Fibroblast of lung (primary cell): Measurements from ENCODE around the gene DOC2A. TPM values are rescaled to one million over a fixed set of nuclear protein-coding genes. Genes with fewer than 3 reads are reported as not detected.

Experiments used
- DNase-seq, 2 donors: peaks; one replicate each; pipeline versions ENCODE4 v3.0.0 to v3.0.0-alpha.2; 2010; ENCODE audit warnings: low read depth in 2 of 2
- H2AFZ ChIP-seq: 2 replicates; pipeline ENCODE4 v1.5.1; 2012; ENCODE audit warnings: low read length, control low read depth, inconsistent platforms
- H3K27ac ChIP-seq: 2 replicates; pipeline ENCODE4 v1.5.1; 2011; ENCODE audit warnings: low read length, control low read depth; ENCODE audit not compliant: insufficient read depth
- H3K27me3 ChIP-seq: 2 replicates; pipeline ENCODE4 v1.5.1; 2011; ENCODE audit warnings: mild to moderate bottlenecking, low read length; ENCODE audit not compliant: control insufficient read depth, insufficient read depth
- H3K36me3 ChIP-seq: 2 replicates; pipeline ENCODE4 v1.5.1; 2011; ENCODE audit warnings: low read length; ENCODE audit not compliant: control insufficient read depth, insufficient read depth
- H3K4me1 ChIP-seq: 2 replicates; pipeline ENCODE4 v1.5.1; 2011; ENCODE audit warnings: low read length; ENCODE audit not compliant: control insufficient read depth, insufficient read depth; ENCODE audit errors: extremely low read depth
- H3K4me2 ChIP-seq: 2 replicates; pipeline ENCODE4 v1.5.1; 2011; ENCODE audit warnings: low read length, control low read depth; ENCODE audit not compliant: insufficient read depth; ENCODE audit errors: extremely low read depth
- H3K4me3 ChIP-seq, 4 experiments: fragments of 200-600 bp in 1 of 4; sonication (generic) in 1 of 4; replicated peaks in 1 of 4; 2 replicates each; pipeline ENCODE4 v1.5.1; 2011 to 2016; ENCODE audit warnings: low read length in 4 of 4, low read depth in 3 of 4, mild to moderate bottlenecking in 3 of 4, control low read depth in 2 of 4, inconsistent platforms in 1 of 4, mixed read lengths in 1 of 4; ENCODE audit not compliant: insufficient read depth in 1 of 4; ENCODE audit errors: control extremely low read depth in 1 of 4
- H3K79me2 ChIP-seq: 2 replicates; pipeline ENCODE4 v1.5.1; 2012; ENCODE audit warnings: mild to moderate bottlenecking, low read length, inconsistent platforms; ENCODE audit not compliant: control insufficient read depth, insufficient read depth
- H3K9ac ChIP-seq: 2 replicates; pipeline ENCODE4 v1.5.1; 2011; ENCODE audit warnings: mild to moderate bottlenecking, low read length, control low read depth; ENCODE audit not compliant: insufficient read depth
- H3K9me3 ChIP-seq: 2 replicates; pipeline ENCODE4 v1.5.1; 2012; ENCODE audit warnings: low read depth, low read length; ENCODE audit not compliant: control insufficient read depth, insufficient read depth
- H4K20me1 ChIP-seq: 2 replicates; pipeline ENCODE4 v1.5.1; 2011; ENCODE audit warnings: low read length; ENCODE audit not compliant: control insufficient read depth, insufficient read depth; ENCODE audit errors: extremely low read depth
- EZH2 ChIP-seq: IDR thresholded peaks from 2 replicates; pipeline ENCODE4 v1.5.1; 2012; ENCODE audit warnings: low read length, control low read depth, mild to moderate bottlenecking; ENCODE audit errors: missing control alignments
- polyA plus RNA-seq, 2 donors: library from polyadenylated mRNA; depleted of rRNA in 1 of 2; stranded (reverse) in 1 of 2; unstranded in 1 of 2; fragments of >200 nt; gene quantifications; 2 replicates each; pipeline ENCODE4 v1.2.1, GENCODE V29; 2011 to 2012; ENCODE audit warnings: missing spikeins in 1 of 2
- total RNA-seq: library from RNA; depleted of rRNA; stranded (reverse); fragments of >200 nt; gene quantifications from 2 replicates; pipeline ENCODE4 v1.2.1, GENCODE V29; 2014
- TF ChIP-seq, protein P1 (sequence below), 2 donors: IDR thresholded peaks in 1 of 2; conservative IDR thresholded peaks in 1 of 2; 1 replicate in 1 of 2; 2 replicates in 1 of 2; pipeline ENCODE4 v1.5.1; 2011 to 2012; ENCODE audit warnings: low read length in 2 of 2, control low read depth in 1 of 2, inconsistent platforms in 1 of 2, low read depth in 1 of 2, mild to moderate bottlenecking in 1 of 2

The DOC2A gene
- total and polyA plus RNA-seq, 2 donors (not counting 1 experiment from before 2014, with no cell fraction given) = 0.03 to 0.33 TPM

DNA sequence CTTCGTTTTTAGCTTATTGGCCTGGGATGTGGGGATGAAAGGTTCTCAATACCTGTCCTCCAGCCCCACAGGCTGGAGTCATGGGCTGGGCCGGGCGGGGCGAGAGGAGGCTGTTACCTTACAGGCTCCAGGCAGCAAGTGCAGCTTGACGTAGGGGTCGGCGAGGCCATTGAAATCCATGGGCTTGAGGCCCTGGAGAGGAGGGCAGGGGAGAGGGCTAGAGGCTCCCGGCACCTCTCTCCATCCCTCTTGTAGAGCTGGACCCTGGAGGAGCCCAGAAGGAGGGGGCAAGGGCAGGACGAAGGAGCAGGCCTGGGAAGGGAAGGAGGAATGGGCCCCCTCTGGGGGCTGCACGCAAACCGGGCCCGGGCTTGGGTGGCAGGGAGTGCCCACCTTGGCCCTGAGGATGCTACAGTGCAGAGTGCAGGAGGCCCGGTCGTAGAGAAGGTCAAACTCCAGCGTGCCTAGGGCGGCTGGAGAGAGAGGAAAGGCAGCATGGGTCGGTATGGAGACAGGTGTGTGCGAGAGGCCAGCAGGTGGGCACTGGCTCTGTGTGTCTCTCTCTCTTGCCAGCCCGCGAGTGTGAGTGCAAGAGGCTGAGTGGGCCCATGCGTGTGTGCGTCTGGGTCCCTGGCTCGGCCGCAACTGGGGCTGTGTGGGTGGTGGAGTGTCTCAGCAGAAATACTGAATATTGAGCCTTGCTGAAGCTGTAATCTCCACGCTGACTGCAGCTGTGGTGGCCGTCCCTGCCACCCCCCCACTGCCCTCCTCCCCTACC, 1.6 kb downstream of the DOC2A start:
- peaks cover 3% of the 10 kb centered on the region for H3K36me3 ChIP-seq
- H3K4me1 ChIP-seq = no peaks in the 10 kb centered on the region
- H4K20me1 ChIP-seq = no peaks in the 10 kb centered on the region
- peaks cover 19% of the 10 kb centered on the region for H3K27me3 ChIP-seq
- no peak for DNase-seq
- no peak overlapping the region for H3K27ac ChIP-seq
- H3K4me2 ChIP-seq = no peak overlapping the region
- no peaks in the 10 kb centered on the region for H3K9me3 ChIP-seq
- TF ChIP-seq, protein P1, sequence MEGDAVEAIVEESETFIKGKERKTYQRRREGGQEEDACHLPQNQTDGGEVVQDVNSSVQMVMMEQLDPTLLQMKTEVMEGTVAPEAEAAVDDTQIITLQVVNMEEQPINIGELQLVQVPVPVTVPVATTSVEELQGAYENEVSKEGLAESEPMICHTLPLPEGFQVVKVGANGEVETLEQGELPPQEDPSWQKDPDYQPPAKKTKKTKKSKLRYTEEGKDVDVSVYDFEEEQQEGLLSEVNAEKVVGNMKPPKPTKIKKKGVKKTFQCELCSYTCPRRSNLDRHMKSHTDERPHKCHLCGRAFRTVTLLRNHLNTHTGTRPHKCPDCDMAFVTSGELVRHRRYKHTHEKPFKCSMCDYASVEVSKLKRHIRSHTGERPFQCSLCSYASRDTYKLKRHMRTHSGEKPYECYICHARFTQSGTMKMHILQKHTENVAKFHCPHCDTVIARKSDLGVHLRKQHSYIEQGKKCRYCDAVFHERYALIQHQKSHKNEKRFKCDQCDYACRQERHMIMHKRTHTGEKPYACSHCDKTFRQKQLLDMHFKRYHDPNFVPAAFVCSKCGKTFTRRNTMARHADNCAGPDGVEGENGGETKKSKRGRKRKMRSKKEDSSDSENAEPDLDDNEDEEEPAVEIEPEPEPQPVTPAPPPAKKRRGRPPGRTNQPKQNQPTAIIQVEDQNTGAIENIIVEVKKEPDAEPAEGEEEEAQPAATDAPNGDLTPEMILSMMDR (conservative IDR thresholded peaks at IDR 0.05 in 1 of 2, IDR thresholded peaks at IDR 0.05 in 1 of 2; ENCODE audit: low read depth in 1 of 2, low read length in 2 of 2) = no peak
- no peak for TF ChIP-seq EZH2
- no peak overlapping the region for H3K9ac ChIP-seq
- H3K79me2 ChIP-seq = no peaks in the 10 kb centered on the region
- H2AFZ ChIP-seq = no peak overlapping the region
- no peak overlapping the region for H3K4me3 ChIP-seq

DNA sequence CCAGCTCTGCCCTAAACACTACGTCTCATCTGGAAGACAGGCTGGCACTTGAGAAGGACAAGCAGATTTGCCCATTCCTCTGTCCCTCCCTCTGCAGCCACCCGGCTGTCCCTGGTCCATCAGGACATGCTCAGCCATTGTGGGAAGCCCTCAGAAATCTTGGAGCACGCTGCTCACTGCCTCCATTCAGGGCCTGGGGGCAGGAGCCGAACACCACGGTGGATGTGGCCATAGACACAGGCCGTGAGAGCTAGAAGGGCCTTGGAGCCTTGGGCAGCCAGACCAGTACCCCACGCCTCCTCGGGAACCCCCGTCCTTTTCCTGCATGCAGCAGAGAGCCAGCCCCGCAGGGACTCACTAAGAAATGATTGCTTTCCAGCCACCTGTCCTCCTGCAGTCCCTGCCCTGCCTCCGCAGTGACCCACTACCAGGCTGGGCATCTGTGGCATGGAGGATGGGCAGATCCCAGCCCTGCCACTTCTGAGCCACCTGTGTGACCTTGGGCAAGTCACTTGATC, 3.4 kb downstream of the DOC2A start:
- Histone ChIP-seq H4K20me1 (no peaks in the 10 kb centered on the region), H3K4me2 (no peak overlapping the region), H3K4me1 (no peaks in the 10 kb centered on the region), H3K27ac (no peak overlapping the region), H3K9me3 (no peaks in the 10 kb centered on the region), H3K79me2 (no peaks in the 10 kb centered on the region), H3K27me3 (peaks cover 19% of the 10 kb centered on the region), H3K9ac (no peak overlapping the region), H3K36me3 (peaks cover 6% of the 10 kb centered on the region), H3K4me3 (no peak overlapping the region), H2AFZ (no peak overlapping the region)
- DNase-seq = no peak
- TF ChIP-seq, protein P1 (conservative IDR thresholded peaks at IDR 0.05 in 1 of 2, IDR thresholded peaks at IDR 0.05 in 1 of 2; ENCODE audit: low read depth in 1 of 2, low read length in 2 of 2) = no peak
- TF ChIP-seq EZH2 = no peak

DNA sequence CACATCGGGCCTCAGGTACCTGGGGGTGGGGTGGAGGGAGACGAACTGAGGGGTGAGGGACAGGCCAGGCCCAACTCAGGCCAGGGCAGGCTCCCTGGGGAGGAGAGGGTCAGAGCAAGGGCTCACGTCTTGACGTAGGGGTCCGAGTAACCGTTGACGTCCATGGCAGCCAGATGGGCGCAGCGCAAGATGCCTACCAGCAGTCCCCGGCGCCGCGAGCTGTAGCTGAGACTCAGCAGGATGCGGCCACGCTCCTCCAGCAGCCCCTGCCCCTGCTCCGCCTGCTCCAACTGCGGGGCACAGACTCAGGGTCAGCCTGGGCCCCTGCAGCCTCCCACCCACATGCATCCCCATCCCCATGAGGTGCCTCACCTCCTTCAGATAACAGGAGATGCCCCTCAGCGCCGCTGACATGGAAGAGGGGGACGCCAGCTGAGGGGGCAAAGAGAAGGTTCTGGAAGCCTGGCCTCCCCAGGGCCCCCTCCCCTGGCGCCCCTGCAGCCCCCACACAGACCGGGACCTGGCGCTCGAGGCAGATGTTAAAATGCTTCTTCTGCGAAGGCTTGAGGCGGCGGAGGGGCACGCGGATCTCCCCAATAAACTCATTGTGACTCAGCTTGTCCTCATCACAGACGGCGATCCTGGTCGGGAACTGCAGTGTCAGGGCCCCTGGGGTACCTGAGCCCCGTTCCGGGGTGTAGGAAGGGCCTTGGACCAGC, 4.0 kb downstream of the DOC2A start:
- no peak overlapping the region for H2AFZ ChIP-seq
- peaks cover 15% of the 10 kb centered on the region for H3K27me3 ChIP-seq
- no peak for TF ChIP-seq EZH2
- TF ChIP-seq, protein P1 (conservative IDR thresholded peaks at IDR 0.05 in 1 of 2, IDR thresholded peaks at IDR 0.05 in 1 of 2; ENCODE audit: low read depth in 1 of 2, low read length in 2 of 2) = no peak
- H4K20me1 ChIP-seq = no peaks in the 10 kb centered on the region
- no peak overlapping the region for H3K27ac ChIP-seq
- peaks cover 6% of the 10 kb centered on the region for H3K36me3 ChIP-seq
- H3K9me3 ChIP-seq = no peaks in the 10 kb centered on the region
- H3K79me2 ChIP-seq = no peaks in the 10 kb centered on the region
- no peak overlapping the region for H3K4me3 ChIP-seq
- H3K9ac ChIP-seq = no peak overlapping the region
- no peak for DNase-seq
- H3K4me2 ChIP-seq = no peak overlapping the region
- no peaks in the 10 kb centered on the region for H3K4me1 ChIP-seq
